ENCODE measurements around the gene UBQLN4.

Gene UBQLN4

DNA sequence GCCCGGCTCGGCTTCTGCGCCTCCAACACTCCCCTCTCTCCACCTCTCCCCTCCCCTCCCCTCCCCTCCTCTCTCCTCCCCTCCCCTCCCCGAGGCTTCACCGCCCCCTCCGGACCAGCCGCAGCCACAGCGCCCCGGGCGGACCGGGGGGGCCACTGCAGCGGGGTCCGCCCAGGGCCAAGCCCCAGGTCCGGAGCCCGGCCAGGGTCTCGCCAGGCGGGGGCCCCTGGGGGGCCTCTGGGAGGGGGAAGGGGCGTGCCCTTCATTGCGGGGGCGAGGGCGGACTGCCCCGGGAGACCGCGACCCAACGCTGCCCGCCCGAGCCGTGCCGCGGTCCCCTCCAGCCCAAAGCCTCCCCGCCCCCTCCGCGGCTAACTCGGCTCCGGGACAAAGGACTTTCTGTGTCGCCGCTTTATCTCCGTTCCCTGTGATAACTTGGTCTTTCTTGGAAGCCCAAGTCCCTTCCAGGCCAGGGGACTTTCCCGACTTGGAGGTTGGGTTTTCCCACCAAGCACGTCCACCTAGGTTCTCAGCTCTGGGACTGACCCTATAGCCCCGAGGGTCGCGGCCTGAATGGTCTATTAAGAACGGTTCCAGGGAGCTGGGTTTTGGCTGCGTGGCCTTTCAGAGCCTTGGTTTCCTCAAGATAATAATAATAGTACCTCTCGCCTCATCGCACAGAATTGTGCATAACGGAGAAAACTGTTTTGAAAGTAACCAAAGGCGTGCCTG is at the start of gene UBQLN4:
TSS of gene UBQLN4 (minus strand) at position 31 of the 732 bp plus-strand sequence. CDS start 97 bp downstream, outside the sequence.
- peak; percentile 67 to 98 (median 86) for DNase-seq
- intact Hi-C loops (cut with DNase I), result loop anchor here (1.0 to 2.0 kb wide), 2 partner anchors 29 to 33 kb away; partner anchors contain the start of gene MEX3A

DNA sequence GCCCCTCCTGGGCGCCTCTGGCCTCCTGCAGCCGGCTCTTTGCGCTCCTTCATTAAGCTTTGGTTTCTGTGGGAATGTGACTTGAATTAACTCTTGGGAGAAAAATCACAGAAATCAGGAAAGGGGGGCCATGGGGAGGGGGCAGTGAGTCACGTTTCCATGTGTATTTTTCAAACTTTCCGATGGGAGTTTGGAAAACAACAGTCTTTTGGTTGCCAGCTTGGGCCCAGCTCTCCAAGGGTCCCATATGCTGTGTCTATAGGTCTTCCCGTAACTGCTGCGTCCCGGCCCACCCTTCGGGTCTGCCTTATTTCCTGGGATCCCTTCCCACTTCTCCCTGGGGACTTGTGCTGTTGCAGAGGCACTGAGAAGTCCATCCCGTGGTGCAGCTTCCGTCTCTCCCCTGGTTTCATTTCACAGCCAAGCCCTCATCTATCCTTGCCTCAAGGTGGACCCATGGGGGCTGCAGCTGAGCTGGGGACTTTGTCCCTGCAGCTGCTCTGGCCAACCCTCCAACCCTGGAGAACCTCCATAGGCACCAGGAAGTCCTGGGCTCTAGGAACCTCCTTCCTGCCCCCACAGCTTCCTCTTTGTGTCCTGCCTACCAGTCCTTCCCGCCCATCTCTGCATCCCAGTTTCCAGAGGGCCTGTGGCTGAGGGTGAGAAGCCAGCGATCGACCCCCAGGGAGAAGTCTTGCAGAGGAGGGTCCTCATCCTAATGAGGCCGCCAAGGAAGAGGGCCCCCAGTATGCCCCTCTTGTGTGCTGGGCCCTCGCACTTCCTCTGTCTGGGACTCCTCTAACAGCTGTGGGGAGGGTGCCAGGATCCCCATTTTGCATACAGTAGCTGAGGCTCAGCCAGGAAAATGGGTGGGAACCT is 49.3 kb upstream of the UBQLN4 start:
- no peak for DNase-seq
- intact Hi-C loops (cut with DNase I), result no loop called here

DNA sequence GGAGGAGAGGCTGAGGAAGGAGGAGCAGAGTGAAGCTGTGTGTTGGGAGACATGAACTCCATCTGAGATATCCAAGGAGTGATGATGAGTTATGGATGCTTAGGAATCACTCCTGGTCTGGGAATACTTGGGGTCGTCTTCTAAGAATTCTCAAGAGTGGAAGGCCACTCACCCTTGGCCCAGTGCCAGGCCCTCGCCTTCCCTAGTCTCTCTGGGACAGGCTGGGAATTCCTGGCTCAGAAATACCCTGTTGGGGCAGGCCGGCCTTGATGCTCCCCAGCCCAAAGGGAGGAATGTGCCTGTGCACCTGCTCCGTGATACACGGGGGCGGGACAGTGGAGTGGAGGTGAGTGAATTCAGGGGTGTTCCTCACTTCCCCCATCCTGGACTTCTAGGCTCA is 48.3 kb upstream of the UBQLN4 start:
- intact Hi-C loops (cut with DNase I), result no loop called here
- no peak for DNase-seq

DNA sequence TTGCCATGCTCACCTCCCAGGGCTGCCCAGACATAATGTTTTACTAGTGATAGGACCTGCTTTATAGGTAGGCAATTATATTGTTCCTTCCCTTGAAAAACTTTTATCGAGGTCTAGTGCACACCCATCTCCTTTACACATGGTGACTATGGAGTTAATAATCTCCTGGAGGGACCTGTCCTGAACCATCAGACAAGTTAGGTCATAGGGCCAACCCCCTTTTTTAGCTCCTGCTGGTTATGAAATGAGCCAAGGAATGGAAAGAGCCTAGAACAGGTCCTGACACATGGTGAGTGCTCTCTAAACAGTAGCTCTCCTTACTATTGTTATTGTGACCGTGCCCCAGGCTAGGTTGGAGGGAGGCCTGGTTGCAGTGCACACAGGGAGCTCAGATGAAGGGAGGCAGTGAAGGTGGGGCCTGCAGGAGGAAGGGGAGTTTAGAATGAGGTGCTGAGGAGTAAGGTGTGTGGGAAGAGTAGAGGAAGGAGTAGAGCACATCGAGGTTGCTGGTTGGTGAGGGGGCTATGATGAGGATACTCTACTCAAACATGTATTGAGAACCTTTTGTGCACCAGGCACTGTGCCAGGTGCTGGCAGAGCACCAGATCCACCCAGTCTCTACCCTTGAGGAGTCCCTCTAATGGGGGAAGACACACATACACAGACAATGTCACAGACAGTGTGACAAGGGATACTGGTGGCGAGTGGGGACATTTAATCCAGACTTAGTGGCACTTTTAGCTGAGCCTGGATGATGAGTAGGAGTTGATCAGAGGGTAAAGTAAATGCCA is 46.8 kb upstream of the UBQLN4 start:
- no peak for DNase-seq
- intact Hi-C loops (cut with DNase I), result no loop called here

DNA sequence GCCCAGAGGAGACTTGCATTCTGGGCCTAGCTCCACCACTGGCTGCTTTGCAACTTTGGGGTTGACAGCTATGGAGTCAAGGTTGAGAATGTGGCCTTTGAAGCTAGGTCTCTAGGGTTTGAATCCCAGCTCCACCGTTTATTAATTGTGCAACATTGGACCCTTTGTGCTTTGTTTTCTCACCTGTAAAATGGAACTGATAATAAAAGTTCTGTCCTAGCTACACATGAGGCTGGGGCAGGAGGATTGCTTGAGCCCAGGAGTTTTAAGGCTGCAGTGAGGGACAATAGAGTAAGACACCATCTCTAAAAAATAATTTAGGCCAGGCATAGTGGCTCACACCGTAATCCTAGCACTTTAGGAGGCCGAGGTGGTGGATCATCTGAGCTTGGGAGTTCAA is 45.7 kb upstream of the UBQLN4 start:
- intact Hi-C loops (cut with DNase I), result no loop called here
- no peak for DNase-seq

DNA sequence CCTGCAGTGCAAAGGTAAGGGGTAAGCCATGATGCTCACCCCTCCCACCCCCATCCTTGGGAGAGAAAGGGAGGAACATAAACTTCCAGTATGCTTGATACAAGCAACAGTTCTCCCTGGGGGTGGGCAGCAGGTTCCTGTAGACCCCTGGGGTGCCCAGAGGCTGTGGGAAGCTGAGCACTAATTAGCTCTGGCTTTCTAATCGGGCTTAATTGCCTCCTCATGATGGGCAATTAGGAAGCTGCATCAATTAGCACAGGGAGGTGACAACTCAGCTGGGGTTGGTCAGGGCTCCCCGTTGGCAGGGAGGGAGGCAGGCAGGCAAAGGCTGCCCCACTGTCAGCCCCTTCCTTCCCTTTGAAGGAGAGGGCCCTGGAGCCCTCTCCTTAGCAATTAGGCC is 45.2 kb upstream of the UBQLN4 start:
- intact Hi-C loops (cut with DNase I), result no loop called here
- DNase-seq, result no peak

DNA sequence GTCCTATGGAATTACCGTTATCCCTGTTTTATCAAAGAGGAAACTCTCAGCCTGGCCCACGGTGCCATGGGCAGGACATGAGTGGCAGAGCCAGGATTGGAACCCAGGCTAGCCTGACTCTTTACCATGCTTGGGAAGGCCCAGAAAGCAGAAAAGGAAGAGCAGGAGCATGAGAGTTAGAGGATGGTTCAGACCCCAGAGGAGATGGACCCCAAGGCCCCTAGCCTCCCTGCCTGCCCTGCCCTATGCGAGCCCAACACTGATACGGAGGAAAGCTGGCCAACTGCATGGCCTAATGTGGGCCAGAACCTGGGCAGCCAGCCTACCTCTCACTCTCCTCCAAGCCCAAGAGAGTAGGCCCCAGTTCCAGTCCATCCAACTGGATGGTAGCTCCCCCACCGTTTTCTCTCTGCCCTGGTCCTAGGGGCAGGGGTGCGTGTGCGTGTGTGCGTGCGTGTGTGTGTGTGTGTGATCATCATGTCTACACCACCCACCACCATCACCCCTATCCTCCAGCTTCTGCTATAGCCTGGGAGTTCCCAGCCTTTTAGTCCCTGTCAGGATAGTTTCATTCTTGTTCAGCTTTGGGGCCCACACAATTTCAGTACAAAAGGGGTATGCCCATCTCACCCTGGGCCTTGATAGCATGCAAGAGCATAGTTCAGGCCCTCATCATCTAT is 44.0 kb upstream of the UBQLN4 start:
- intact Hi-C loops (cut with DNase I), result no loop called here
- no peak for DNase-seq

DNA sequence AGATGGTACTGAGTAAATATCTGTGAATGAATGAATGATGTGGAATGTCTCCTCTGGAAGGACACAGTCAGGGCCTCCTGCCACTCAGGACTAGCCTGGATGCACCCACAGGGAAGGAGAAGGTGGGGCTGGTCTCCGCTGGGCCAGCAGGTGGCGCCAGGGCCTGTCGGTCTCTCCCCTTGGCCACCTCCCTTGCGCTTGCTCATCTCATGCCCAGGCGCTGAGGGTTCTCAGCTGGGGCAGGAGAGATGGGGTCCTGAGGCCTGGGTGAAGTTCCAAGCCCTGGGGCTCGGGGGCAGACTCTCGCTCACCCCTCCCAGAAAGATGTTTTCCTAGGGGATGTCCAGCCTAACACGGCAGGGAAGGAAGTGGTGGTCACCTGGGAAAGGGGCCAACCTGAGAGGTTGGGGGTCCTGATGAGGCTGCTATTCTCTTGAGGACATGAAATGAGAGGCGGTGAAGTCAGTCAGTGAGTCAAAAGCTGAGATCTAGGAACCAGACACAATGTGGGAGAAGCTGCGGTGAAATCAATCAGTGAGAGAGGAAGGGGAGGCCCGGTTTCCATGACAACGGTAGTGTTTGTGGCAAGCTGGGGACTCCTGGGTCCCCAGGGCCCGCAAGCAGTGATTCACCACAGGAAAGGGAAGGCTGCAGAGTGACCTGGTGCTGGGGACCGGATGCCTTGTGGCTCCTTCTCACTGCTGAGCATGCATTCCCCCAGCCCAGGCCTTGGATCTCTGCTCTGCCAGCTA is 43.2 kb upstream of the UBQLN4 start:
- intact Hi-C loops (cut with DNase I), result loop anchor here (1.0 kb wide), 1 partner anchor 33 kb away; no protein-coding TSS in a partner anchor
- peak; percentile 77 to 98 (median 91) for DNase-seq

DNA sequence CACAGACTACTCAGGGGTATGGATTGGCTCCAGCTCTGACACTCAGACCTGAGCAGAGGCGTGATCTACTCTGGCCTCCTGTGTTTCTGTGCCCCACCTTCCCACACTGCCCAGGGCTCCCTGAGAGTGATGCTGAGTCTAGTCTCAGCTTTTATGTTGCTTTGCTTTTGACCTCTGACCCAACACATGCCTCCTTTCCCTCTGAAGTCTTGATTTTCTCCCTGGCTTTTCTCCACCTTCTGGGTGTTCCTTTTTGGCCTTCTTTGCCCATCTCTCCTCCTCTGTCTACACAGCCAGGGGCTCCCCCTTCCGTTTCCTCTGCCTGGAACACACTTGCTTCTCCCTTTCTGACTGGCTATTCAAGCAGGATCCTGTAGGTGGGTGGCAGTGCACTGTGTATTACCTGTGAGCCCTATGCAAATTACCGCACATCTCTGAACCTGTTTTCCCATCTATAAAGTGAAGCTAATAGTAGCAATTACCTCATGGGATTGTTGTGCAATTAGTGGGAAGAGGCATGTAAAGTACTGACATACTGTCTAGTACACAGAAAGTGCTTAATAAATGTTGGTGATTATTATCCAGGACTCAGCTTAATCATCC is 42.4 kb upstream of the UBQLN4 start:
- DNase-seq, result no peak
- intact Hi-C loops (cut with DNase I), result loop anchor here (1.0 kb wide), 1 partner anchor 34 kb away; no protein-coding TSS in a partner anchor

DNA sequence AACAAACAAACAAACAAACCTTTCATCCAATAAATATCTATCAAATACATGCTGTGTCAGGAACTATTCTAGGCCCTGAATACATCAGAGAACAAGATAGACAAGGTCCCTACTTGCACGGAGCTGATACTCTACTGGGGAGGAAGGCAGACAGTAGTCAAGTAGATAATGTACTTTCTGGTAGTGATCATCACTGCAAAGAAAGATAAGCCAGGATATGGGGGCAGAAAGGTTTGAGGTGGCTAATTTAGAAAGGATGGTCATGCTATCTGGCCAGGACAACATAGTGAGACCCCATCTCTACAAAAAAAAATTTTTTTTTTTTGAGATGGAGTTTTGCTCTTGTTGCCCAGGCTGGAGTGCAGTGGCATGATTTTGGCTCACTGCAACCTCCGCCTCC is 38.0 kb upstream of the UBQLN4 start:
- intact Hi-C loops (cut with DNase I), result loop anchor here (2.0 kb wide), 1 partner anchor 133 kb away; no protein-coding TSS in a partner anchor
- DNase-seq, result no peak

DNA sequence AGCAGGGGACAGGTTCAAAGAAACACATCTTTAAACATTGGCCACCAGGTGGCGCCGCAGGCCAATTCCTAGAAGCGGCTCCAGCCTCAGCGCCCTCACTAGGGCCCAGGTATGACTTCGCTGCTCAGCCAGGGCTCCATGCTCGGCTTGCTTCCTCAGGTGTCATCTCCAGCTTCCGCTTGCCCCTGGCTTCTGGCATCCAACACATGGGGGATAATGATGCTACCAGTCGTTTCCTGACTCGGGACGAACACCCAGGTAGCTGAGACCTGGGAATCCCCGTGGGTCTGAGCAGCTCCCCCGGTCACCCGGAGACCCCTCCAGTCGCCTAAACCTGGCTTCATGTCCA is 37.2 kb upstream of the UBQLN4 start:
- intact Hi-C loops (cut with DNase I), result loop anchor here (2.0 kb wide), 1 partner anchor 134 kb away; no protein-coding TSS in a partner anchor
- DNase-seq, result peak; percentile 73 to 97 (median 86)

DNA sequence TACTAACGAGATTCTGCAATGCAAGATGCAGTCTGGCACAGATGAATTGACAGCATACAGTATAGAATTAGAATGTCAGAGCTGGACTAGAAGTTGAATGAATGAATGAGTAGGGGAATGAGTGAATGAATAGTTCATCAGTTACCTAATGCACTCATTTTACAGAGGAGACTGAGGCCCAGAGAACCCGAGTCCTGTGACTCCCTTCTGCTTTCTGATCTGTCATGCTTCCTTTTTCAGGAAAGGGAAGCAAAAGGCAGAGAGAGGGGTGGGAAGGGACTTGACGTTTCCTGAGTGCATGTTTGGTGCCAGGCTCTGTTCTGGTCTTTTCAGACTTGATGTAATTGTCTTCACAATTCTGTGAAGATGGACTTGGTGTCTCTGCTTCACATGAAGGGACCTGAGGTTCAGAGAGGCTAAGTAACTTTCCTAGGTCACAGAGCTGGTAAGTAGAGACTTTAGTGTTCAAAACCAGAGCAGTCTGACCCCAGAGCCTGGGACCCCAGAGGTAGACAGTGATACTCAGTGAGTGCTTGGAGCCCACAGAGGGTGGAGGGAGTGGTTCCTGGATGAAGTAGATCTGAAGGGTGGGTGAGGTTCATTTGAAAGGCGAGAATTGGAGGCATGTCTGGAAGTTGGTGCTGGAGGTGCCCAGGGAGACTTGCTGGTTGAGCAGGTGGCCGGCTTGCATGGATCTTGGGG is 36.7 kb upstream of the UBQLN4 start:
- DNase-seq, result no peak
- intact Hi-C loops (cut with DNase I), result loop anchor here (2.0 kb wide), 1 partner anchor 135 kb away; no protein-coding TSS in a partner anchor

DNA sequence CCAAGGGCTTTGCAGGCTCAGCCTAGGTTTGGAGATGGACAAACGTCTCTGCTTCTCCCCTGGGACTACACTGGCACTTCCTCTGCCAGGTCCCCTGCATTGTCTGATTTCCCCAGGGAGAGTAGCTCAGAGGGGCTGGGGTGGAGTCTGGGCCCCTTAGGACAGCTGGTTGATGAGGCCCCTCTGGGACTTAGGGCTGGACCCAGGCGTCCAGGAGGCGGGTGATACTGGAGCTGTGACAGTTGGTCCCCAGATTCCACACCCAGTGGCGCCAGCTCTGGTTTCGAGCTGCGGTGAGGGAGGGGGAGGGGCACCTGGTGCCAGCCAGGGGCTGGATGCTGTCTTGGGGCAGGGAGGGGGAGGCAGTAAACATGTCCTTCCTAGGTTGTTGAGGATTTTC is 36.1 kb upstream of the UBQLN4 start:
- no peak for DNase-seq
- intact Hi-C loops (cut with DNase I), result loop anchor here (2.0 kb wide), 1 partner anchor 135 kb away; no protein-coding TSS in a partner anchor

DNA sequence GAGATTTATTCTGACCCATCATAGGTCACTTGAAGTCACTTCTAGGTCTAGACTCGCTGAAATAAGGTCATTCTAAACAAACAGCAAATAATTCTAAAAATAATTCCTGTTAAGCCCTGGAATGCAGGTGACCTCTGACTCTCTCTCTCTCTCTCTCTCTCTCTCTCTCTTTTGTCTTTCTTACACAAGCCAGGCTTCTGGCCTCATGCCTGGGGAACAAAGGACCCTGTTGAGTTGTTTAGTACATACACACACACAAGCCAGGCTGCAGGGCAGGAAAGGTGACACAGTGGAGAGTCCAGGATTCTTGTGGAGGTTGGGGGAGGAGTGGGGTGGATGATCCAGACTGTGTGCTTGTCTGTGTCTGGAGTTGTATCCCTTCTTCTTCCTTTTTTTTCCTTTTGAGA is 32.7 kb upstream of the UBQLN4 start:
- intact Hi-C loops (cut with DNase I), result no loop called here
- DNase-seq, result no peak

DNA sequence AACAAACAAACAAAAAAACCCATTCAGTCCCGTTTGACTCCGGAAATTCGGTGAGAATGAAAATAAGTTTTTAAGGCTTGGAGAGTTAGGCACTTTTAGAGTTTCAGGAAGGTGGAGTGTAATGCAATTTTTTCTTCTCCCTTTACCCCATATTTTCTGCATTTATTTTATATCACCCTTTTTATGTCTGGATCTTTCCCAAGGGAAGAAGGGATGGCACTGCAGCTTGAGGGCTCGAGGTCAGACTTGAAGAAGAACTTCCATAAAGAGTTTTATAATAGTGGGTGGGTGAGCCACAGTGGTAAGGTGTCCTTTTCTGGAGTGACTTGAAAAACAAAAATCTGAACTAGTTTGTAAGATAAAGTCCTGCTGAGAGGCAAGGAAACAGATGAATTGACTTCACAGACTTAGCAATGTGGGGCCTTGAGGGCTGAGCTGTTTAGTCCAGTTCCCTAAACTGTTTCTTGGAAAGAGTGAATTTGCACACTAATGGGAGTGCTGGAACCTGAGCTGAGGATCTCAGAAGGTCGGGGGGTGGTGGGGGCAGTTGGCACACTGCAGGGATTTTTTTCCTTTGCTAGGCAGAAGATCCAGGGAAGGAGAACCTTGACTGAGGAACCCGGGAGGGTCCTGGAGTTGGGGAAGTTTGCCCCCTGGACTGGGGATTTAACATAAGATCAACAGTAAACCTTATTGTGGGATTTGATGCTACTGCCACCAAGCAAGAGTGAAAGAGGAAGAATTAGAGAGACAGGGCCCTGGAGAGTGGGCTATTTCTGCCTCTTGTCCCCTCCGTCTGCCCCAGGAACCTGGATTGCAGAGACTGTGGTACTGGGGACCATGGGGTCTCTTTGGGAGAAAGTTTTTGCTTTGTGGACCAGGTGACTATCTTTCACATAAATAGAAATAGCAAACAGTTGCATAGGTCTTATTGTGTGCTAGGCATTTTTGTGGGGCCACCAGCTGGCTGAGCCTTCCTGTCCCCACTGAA is 30.5 kb upstream of the UBQLN4 start:
- no peak for DNase-seq
- intact Hi-C loops (cut with DNase I), result loop anchor here (2.0 kb wide), 1 partner anchor 29 kb away; the partner anchor contains the start of gene LAMTOR2

DNA sequence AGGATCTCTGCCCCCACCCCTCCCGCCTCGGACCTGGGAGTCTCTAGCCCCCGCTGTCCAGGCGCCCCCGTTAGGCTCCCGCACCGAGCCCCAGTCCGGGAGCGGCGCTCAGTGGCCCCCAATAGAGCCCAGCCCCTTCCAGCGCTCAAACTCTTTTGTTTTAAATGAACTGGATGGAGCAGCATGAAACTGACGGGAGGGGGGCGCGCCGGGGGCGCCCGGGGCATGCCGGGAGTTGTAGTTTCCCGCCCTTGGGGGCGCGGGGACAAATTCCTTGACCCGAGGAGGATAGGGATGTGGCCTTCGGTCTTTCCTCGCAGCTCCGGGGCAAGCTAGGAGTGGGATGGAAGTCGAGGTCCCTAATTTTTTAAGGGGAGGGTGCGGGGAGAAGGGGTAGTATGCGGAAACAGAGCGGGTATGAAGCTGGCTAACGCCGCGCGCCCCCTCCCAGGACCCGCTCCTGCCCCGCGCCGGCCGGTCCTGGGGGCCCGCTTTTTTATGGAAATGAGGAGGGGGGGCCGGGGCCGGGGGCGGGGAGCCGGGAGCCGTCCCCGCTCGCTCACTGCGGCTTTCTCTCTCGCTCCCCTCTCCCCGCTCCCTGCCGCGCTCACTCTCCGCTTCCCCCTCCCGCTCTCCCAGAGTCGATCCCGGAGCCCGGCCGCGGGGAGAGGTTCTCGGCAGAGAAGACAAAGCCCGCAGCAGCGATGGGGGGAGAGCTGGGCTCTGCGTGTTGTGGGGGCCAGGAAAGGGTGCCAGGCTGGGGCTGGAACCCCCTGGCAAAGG is 28.9 kb upstream of the UBQLN4 start, which contains the start of gene MEX3A:
TSS of gene MEX3A (minus strand) at position 157 of the 783 bp plus-strand sequence. CDS start 467 bp downstream, outside the sequence.
- intact Hi-C loops (cut with DNase I), result loop anchor here (2.0 kb wide), 1 partner anchor 28 kb away; the partner anchor contains the start of gene LAMTOR2
- DNase-seq, result peak; percentile 72 to 97 (median 78)

Data from posterior cingulate gyrus (tissue), 11 donors.